HG02642 (cell line): ENCODE data around the gene PRCP.

Experiments used
- ATAC-seq: cut with Tn5 transposase; IDR thresholded peaks from one replicate; pipeline ENCODE4 v1.9.1; 2021; ENCODE audit warnings: mild to moderate bottlenecking; ENCODE audit not compliant: unreplicated experiment, poor library complexity

PRCP gene

GRCh38 chr11:82837650-82838049, 62.6 kb downstream of the PRCP start:
- no peak for ATAC-seq

GRCh38 chr11:82832983-82833382, 67.2 kb downstream of the PRCP start:
- no peak for ATAC-seq

- ATAC-seq, result no peak
Measured at GRCh38 chr11:82831364-82831763, 68.9 kb downstream of the PRCP start.

GRCh38 chr11:82830746-82831145, 69.5 kb downstream of the PRCP start:
- no peak for ATAC-seq

GRCh38 chr11:82829101-82829500, 71.1 kb downstream of the PRCP start:
- no peak for ATAC-seq

- no peak for ATAC-seq
Measured at GRCh38 chr11:82828472-82828871, 71.8 kb downstream of the PRCP start.

- no peak for ATAC-seq
Measured at GRCh38 chr11:82826526-82826925, 73.7 kb downstream of the PRCP start.

GRCh38 chr11:82823647-82824619, 76.3 kb downstream of the PRCP start:
- no peak for ATAC-seq

- ATAC-seq, result no peak
Measured at GRCh38 chr11:82818409-82819043, 81.7 kb downstream of the PRCP start.

GRCh38 chr11:82815406-82815805, 84.8 kb downstream of the PRCP start:
- no peak for ATAC-seq

- ATAC-seq, result no peak
Measured at GRCh38 chr11:82814379-82814778, 85.9 kb downstream of the PRCP start.

- ATAC-seq, result no peak
Measured at GRCh38 chr11:82811369-82811768, 88.9 kb downstream of the PRCP start.

- no peak for ATAC-seq
Measured at GRCh38 chr11:82810738-82811137, 89.5 kb downstream of the PRCP start.

- no peak for ATAC-seq
Measured at GRCh38 chr11:82810326-82810725, 89.9 kb downstream of the PRCP start.

- ATAC-seq, result no peak
Measured at GRCh38 chr11:82807646-82808045, 92.6 kb downstream of the PRCP start.

GRCh38 chr11:82802710-82803109, 97.5 kb downstream of the PRCP start:
- ATAC-seq, result no peak

GRCh38 chr11:82796998-82797961, 103.0 kb downstream of the PRCP start:
- no peak for ATAC-seq

- no peak for ATAC-seq
Measured at GRCh38 chr11:82794490-82794889, 105.7 kb downstream of the PRCP start.

- ATAC-seq, result no peak
Measured at GRCh38 chr11:82792822-82793569, 107.2 kb downstream of the PRCP start.

- ATAC-seq, result no peak
Measured at GRCh38 chr11:82792319-82792718, 107.9 kb downstream of the PRCP start.
